Loucy (cell line): Measurements from ENCODE around the gene RGS9.

Experiments
- H2AFZ ChIP-seq: fragments of 200-600 bp; sonication (generic); 2 replicates; pipeline ENCODE4 v1.6.0; 2016; ENCODE audit warnings: antibody characterized with exemption, mild to moderate bottlenecking, low read length, moderate library complexity
- H3F3A ChIP-seq: fragments of 200-600 bp; 2 replicates; pipeline ENCODE4 v1.6.0; 2016; ENCODE audit warnings: antibody characterized with exemption, low read depth, mild to moderate bottlenecking
- H3K27me3 ChIP-seq: fragments of 200-600 bp; sonication (generic); 2 replicates; pipeline ENCODE4 v1.6.1; 2014; ENCODE audit warnings: low read length, mild to moderate bottlenecking; ENCODE audit not compliant: insufficient read depth, poor library complexity, severe bottlenecking
- H3K36me3 ChIP-seq: fragments of 200-600 bp; sonication (generic); 2 replicates; pipeline ENCODE4 v1.6.1; 2016; ENCODE audit warnings: low read length; ENCODE audit not compliant: insufficient read depth
- H3K4me1 ChIP-seq: fragments of 200-600 bp; sonication (generic); 2 replicates; pipeline ENCODE4 v1.5.1; 2014; ENCODE audit warnings: low read length, mild to moderate bottlenecking; ENCODE audit not compliant: insufficient read depth, poor library complexity, severe bottlenecking
- H3K4me2 ChIP-seq: fragments of 200-600 bp; sonication (generic); 2 replicates; pipeline ENCODE4 v1.6.0; 2014; ENCODE audit warnings: antibody characterized with exemption, low read length, low read depth, mild to moderate bottlenecking; ENCODE audit not compliant: poor library complexity, severe bottlenecking
- H3K4me3 ChIP-seq: fragments of 200-600 bp; sonication (generic); 2 replicates; pipeline ENCODE4 v1.5.1; 2014; ENCODE audit warnings: low read length, mild to moderate bottlenecking, mixed read lengths; ENCODE audit not compliant: poor library complexity, severe bottlenecking
- H3K79me2 ChIP-seq: fragments of 200-600 bp; sonication (generic); 2 replicates; pipeline ENCODE4 v1.6.1; 2014; ENCODE audit warnings: low read length; ENCODE audit not compliant: insufficient read depth
- H3K9ac ChIP-seq: fragments of 200-600 bp; sonication (generic); 2 replicates; pipeline ENCODE4 v1.6.0; 2014; ENCODE audit warnings: mild to moderate bottlenecking, low read depth, low read length, moderate library complexity; ENCODE audit not compliant: poor library complexity, severe bottlenecking
- H3K9me2 ChIP-seq: fragments of 200-600 bp; sonication (generic); replicated peaks from 2 replicates; pipeline ENCODE4 v1.6.1; 2016; ENCODE audit warnings: low read depth, low read length, mixed read lengths
- H3K9me3 ChIP-seq: fragments of 200-600 bp; sonication (generic); 2 replicates; pipeline ENCODE4 v1.6.1; 2014; ENCODE audit warnings: mild to moderate bottlenecking, antibody characterized with exemption, low read length, low read depth; ENCODE audit not compliant: insufficient read depth
- H4K20me1 ChIP-seq: fragments of 200-600 bp; sonication (generic); 2 replicates; pipeline ENCODE4 v1.6.0; 2014; ENCODE audit warnings: antibody characterized with exemption, low read length, mild to moderate bottlenecking; ENCODE audit not compliant: insufficient read depth, poor library complexity, severe bottlenecking
- CTCF ChIP-seq: fragments of 200-600 bp; sonication (generic); conservative IDR thresholded peaks from 2 replicates; pipeline ENCODE4 v1.5.1; 2014; ENCODE audit warnings: mild to moderate bottlenecking, antibody characterized with exemption, low read length
- EZH2phosphoT487 ChIP-seq: fragments of 200-600 bp; IDR thresholded peaks from 2 replicates; pipeline ENCODE4 v1.6.1; 2018; ENCODE audit warnings: antibody characterized with exemption, mild to moderate bottlenecking, moderate library complexity, borderline replicate concordance

The RGS9 gene

GRCh38 chr17:65130832-65131231, 6.3 kb upstream of the RGS9 start:
- Histone ChIP-seq H3K27me3 (no peaks in the 10 kb centered on the region), H3K9me2 (no peaks in the 10 kb centered on the region), H3K36me3 (no peaks in the 10 kb centered on the region), H4K20me1 (no peaks in the 10 kb centered on the region), H3K4me1 (peaks cover 8% of the 10 kb centered on the region), H3K9ac (no peak overlapping the region), H3K79me2 (no peaks in the 10 kb centered on the region), H3K9me3 (no peaks in the 10 kb centered on the region), H3K4me2 (no peak overlapping the region), H3F3A (no peaks in the 10 kb centered on the region), H3K4me3 (no peak overlapping the region), H2AFZ (no peak overlapping the region)
- TF ChIP-seq CTCF (no peak), EZH2phosphoT487 (no peak)

DNA sequence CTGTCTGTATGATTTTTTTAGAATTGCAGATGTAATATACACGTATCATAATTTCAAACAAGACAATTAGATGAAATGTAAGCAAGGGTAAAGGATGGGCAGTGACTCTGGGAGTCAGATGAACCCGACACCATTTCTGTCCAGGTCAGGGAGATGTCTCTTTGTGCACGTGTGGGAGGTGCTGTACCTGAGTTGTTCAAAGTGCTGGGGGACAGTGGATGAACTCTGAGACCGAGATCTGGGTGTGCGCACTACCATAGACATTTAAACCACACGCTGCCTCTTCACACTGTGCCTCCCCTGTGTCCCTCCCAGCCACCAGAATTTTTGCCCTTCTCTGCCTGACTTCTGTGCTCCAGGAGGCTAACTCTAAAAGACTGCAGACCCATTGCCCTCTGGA, 5.9 kb upstream of the RGS9 start:
- Histone ChIP-seq H3K79me2 (no peaks in the 10 kb centered on the region), H3K4me1 (peaks cover 8% of the 10 kb centered on the region), H3K27me3 (no peaks in the 10 kb centered on the region), H3F3A (no peaks in the 10 kb centered on the region), H2AFZ (no peak overlapping the region), H3K9me2 (no peaks in the 10 kb centered on the region), H3K4me2 (no peak overlapping the region), H3K4me3 (no peak overlapping the region), H3K9me3 (no peaks in the 10 kb centered on the region), H3K36me3 (no peaks in the 10 kb centered on the region), H4K20me1 (no peaks in the 10 kb centered on the region), H3K9ac (no peak overlapping the region)
- no peak for TF ChIP-seq EZH2phosphoT487
- TF ChIP-seq CTCF = no peak

- no peaks in the 10 kb centered on the region for H3K36me3 ChIP-seq
- no peaks in the 10 kb centered on the region for H3F3A ChIP-seq
- peaks cover 12% of the 10 kb centered on the region for H3K4me1 ChIP-seq
- no peaks in the 10 kb centered on the region for H3K9me2 ChIP-seq
- no peaks in the 10 kb centered on the region for H4K20me1 ChIP-seq
- H3K4me3 ChIP-seq = no peak overlapping the region
- H3K27me3 ChIP-seq = no peaks in the 10 kb centered on the region
- no peak overlapping the region for H2AFZ ChIP-seq
- H3K9ac ChIP-seq = no peak overlapping the region
- no peaks in the 10 kb centered on the region for H3K9me3 ChIP-seq
- H3K4me2 ChIP-seq = no peak overlapping the region
- no peaks in the 10 kb centered on the region for H3K79me2 ChIP-seq
- no peak for TF ChIP-seq CTCF
- no peak for TF ChIP-seq EZH2phosphoT487
These were observed 5.2 kb upstream of the RGS9 start for GRCh38 chr17:65131946-65132345.
